ENCODE results near the gene DMAP1.

DNA sequence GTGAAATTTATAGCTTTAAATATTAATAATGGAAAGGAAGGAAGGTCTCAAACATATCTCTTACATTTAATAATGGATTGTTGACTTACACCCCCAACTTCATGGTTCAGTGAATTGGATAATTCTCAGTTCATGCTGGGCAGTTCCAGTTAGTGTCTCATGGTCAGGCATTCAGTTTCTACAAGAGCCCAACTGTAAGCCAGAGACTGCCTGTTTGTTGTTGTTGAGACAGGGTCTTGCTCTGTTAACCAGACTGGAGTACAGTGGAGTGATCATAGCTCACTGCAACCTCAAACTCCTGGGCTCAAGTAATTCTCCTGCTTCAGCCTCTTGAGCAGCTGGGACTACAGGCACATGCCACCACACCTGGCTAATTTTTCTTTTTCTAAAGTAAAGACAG, 5.0 kb upstream of the DMAP1 start:
- TF ChIP-seq CTCF (conservative IDR thresholded peaks at IDR 0.05 in 1 of 2, IDR thresholded peaks at IDR 0.05 in 1 of 2; ENCODE audit: low read depth in 1 of 2, low read length in 2 of 2): no peak
- no peak for TF ChIP-seq EZH2 (IDR thresholded peaks at IDR 0.05; ENCODE audit: low read length, missing control alignments)

Measured in fibroblast of lung (primary cell).